ENCODE results near the gene ERCC5. TPM values are rescaled to one million over a fixed set of nuclear protein-coding genes. Genes with fewer than 3 reads are reported as not detected.

ERCC5 gene
- total and polyA plus RNA-seq, 9 of the 15 experiments (the other 6 are each of a cell fraction or from before 2014, with no cell fraction given): 7.4 to 43.1 (median 33.9) TPM

DNA sequence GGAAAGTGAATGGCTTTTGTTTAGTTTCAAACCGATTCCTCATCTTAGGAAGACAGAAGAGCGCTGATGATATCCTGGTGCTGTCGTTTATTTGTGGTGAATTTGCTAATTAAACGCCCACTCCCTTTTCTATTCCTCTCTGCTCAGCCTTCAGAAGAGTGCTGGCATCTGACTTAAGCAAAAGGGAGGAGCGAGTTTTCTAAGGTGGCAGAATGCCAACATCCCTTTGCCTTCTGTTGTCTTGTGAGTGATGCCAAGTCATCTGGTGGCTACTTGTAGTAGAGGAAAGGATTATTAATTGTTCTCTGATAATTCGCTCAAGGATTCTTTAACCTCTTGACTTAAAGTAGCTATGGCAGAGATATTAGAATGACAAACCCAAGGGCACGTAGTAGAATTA lies 68.1 kb downstream of the ERCC5 start:
- Histone ChIP-seq H3K79me2 (ENCODE audit: control insufficient read depth, insufficient read depth, low read length) (no peaks in the 10 kb centered on the region), H3K4me1 (replicated peaks in 1 of 2; ENCODE audit: control insufficient read depth in 2 of 2, insufficient read depth in 2 of 2, low read length in 2 of 2) (no peaks in the 10 kb centered on the region), H3K9ac (ENCODE audit: insufficient read depth in 1 of 2, low read depth in 2 of 2, low read length in 2 of 2) (no peak overlapping the region), H3K4me3 (no peak overlapping the region), H3K9me3 (replicated peaks; ENCODE audit: control insufficient read depth, insufficient read depth, low read depth, low read length) (no peaks in the 10 kb centered on the region), H4K20me1 (replicated peaks; ENCODE audit: control insufficient read depth, insufficient read depth, low read length) (no peaks in the 10 kb centered on the region), H3K9me1 (ENCODE audit: control insufficient read depth, insufficient read depth, low read length) (no peaks in the 10 kb centered on the region), H3K36me3 (ENCODE audit: control insufficient read depth, insufficient read depth, low read length) (no peaks in the 10 kb centered on the region), H3K27me3 (ENCODE audit: control insufficient read depth in 2 of 2, insufficient read depth in 2 of 2, low read length in 2 of 2) (no peaks in the 10 kb centered on the region), H2AFZ (ENCODE audit: low read depth, low read length) (no peak overlapping the region), H3K27ac (ENCODE audit: extremely low read depth, low read depth, low read length) (no peak overlapping the region), H3K4me2 (ENCODE audit: insufficient read depth, low read length) (no peak overlapping the region)
- no peak for TF ChIP-seq HNRNPLL (IDR thresholded peaks at IDR 0.05; ENCODE audit: low read depth, low read length, poor library complexity, severe bottlenecking)
- no peak for TF ChIP-seq ZBTB40 (IDR thresholded peaks at IDR 0.05)
- TF ChIP-seq ZBTB40 (CRISPR knock-in tag; IDR thresholded peaks at IDR 0.05): no peak
- no peak for TF ChIP-seq ZNF146 (CRISPR knock-in tag; IDR thresholded peaks at IDR 0.05; ENCODE audit: unreplicated experiment)
- TF ChIP-seq PHB (CRISPR knock-in tag; IDR thresholded peaks at IDR 0.05): no peak
- TF ChIP-seq TAF9B (IDR thresholded peaks at IDR 0.05; ENCODE audit: partially characterized antibody): no peak
- no peak for TF ChIP-seq ZBTB5 (IDR thresholded peaks at IDR 0.05)
- no TSS peak for BruUV-seq (replicated peaks)
- CTCF ChIA-PET (ENCODE audit: low intra/inter-chr PET ratio): no interaction called here
- FAIRE-seq: no peak
- no peak for DNase-seq (ENCODE audit: extremely low read depth in 1 of 4, low spot score in 3 of 4)
- no peak for ATAC-seq
- POLR2A ChIA-PET: interaction anchor here (0.5 kb wide), 1 partner anchor 1348 kb away, joined by 3 read pairs; no protein-coding TSS in a partner anchor
- 0% methylated on average over 6 of the region's 7 CpGs for WGBS (ENCODE audit: insufficient coverage, low coverage, missing lambda C conversion rate)
- intact Hi-C loops (cut with micrococcal nuclease): no loop called here
- in situ Hi-C loops (cut with MboI): no loop called here

Measured in K562 (cell line).